ENCODE measurements around the gene SLC35F4. TPM values are rescaled to one million over a fixed set of nuclear protein-coding genes. Genes with fewer than 3 reads are reported as not detected.

SLC35F4 gene
- total and polyA plus RNA-seq, 2 experiments from 2014 or later = 0.10 TPM; not detected in 1

DNA sequence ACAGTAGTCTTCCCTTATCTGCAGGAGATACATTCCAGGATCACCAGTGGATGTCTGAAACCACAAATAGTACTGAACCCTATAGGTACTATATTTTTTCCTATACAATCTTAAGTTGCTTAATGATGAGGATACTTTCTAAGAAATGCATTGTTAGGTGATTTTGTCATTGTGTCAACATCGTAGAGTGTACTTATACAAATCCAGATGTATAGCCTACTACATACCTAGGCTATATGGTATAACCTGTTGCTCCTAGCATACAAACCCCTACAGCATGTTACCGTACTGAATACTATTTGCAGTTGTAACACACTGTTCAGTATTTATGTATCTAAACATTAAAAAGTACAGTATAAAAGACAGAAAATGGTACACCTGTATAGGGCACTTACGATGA lies 165.9 kb downstream of the SLC35F4 start:
- H3K9me3 ChIP-seq (ENCODE audit: low read depth) = no peaks in the 10 kb centered on the region
- no peak overlapping the region for H3K27ac ChIP-seq
- H3K4me3 ChIP-seq = no peak overlapping the region
- H3K36me3 ChIP-seq = no peaks in the 10 kb centered on the region
- TF ChIP-seq, protein P1, sequence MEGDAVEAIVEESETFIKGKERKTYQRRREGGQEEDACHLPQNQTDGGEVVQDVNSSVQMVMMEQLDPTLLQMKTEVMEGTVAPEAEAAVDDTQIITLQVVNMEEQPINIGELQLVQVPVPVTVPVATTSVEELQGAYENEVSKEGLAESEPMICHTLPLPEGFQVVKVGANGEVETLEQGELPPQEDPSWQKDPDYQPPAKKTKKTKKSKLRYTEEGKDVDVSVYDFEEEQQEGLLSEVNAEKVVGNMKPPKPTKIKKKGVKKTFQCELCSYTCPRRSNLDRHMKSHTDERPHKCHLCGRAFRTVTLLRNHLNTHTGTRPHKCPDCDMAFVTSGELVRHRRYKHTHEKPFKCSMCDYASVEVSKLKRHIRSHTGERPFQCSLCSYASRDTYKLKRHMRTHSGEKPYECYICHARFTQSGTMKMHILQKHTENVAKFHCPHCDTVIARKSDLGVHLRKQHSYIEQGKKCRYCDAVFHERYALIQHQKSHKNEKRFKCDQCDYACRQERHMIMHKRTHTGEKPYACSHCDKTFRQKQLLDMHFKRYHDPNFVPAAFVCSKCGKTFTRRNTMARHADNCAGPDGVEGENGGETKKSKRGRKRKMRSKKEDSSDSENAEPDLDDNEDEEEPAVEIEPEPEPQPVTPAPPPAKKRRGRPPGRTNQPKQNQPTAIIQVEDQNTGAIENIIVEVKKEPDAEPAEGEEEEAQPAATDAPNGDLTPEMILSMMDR (IDR thresholded peaks at IDR 0.05; ENCODE audit: low read depth, low read length) = no peak
- H3K27me3 ChIP-seq = no peaks in the 10 kb centered on the region
- H3K4me1 ChIP-seq (ENCODE audit: low read depth) = no peaks in the 10 kb centered on the region
- DNase-seq (ENCODE audit: low read depth in 1 of 2, low spot score in 1 of 2) = no peak

DNA sequence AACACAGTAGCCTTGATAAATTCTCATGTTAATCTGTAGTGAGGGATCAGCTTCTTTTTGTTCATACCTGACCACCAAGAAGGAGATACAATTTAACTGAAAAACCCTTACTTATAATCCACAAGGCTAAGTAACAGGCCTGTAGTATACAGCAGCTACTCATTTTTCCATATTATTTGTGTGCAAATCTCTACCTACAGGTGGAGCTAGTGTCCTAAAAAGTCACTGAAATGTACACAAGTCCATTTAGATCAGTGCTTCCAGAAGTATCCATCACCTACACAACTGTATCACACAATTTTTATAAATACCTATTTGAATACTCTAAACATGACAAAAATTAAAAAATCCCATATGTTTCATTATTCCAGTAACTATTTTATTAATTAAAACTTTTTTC lies 173.2 kb downstream of the SLC35F4 start:
- H3K27ac ChIP-seq = no peak overlapping the region
- TF ChIP-seq, protein P1 (IDR thresholded peaks at IDR 0.05; ENCODE audit: low read depth, low read length) = peak; percentile 72
- peak; percentile 4 to 83 for DNase-seq (ENCODE audit: low read depth in 1 of 2, low spot score in 1 of 2)

DNA sequence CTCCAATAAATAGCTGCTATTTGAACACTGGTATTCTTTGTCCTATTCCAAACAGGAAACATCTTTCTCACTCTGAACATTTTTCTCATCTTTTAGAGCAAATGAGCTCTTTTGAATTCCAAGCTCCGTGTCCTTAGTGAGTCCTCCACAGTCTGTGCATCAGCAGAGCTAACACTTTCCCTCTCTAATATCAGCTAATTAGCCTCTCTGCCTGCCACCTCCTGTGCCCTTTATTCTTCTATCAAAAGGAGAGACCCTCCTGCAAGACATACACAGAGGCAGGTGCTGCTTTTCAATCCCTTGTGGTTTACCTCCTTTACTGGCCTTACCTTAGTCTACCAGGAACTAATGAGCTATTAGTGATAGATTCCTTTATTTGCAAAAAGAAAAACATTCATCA lies 178.5 kb downstream of the SLC35F4 start:
- Histone ChIP-seq H3K9me3 (ENCODE audit: low read depth) (no peaks in the 10 kb centered on the region), H3K4me1 (ENCODE audit: low read depth) (no peaks in the 10 kb centered on the region), H3K27ac (no peak overlapping the region), H3K4me3 (no peak overlapping the region), H3K36me3 (no peaks in the 10 kb centered on the region), H3K27me3 (no peaks in the 10 kb centered on the region)
- no peak for DNase-seq (ENCODE audit: low read depth in 1 of 2, low spot score in 1 of 2)
- TF ChIP-seq, protein P1 (IDR thresholded peaks at IDR 0.05; ENCODE audit: low read depth, low read length) = no peak

More for the DNA sequence above, 173.2 kb downstream of the SLC35F4 start:
- no peaks in the 10 kb centered on the region for H3K36me3 ChIP-seq
- no peaks in the 10 kb centered on the region for H3K9me3 ChIP-seq (ENCODE audit: low read depth)
- no peaks in the 10 kb centered on the region for H3K27me3 ChIP-seq
- H3K4me3 ChIP-seq = no peak overlapping the region
- no peaks in the 10 kb centered on the region for H3K4me1 ChIP-seq (ENCODE audit: low read depth)

DNA sequence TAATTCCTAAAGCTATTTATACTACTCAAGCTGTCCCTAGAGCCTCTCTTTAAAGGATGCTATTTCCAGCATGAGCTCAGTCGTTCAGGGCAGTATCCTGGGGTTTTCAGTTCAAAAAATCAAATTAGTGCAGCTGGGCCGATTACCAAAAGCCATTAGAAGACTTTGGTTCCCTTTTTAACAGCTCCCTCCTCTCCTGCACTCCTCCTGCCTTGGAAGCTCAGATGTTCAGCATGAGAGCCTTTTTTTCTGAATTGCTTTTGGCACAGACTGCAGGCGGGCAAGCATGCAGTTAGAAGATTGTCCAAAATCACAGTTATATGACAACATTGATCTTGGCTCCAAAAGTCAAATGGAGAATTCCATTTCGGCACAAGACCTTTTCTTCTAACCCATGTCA lies 179.6 kb downstream of the SLC35F4 start:
- Histone ChIP-seq H3K36me3 (no peaks in the 10 kb centered on the region), H3K27ac (no peak overlapping the region), H3K4me3 (no peak overlapping the region), H3K4me1 (ENCODE audit: low read depth) (no peaks in the 10 kb centered on the region), H3K27me3 (no peaks in the 10 kb centered on the region), H3K9me3 (ENCODE audit: low read depth) (no peaks in the 10 kb centered on the region)
- DNase-seq (ENCODE audit: low read depth in 1 of 2, low spot score in 1 of 2) = no peak
- TF ChIP-seq, protein P1 (IDR thresholded peaks at IDR 0.05; ENCODE audit: low read depth, low read length) = no peak

DNA sequence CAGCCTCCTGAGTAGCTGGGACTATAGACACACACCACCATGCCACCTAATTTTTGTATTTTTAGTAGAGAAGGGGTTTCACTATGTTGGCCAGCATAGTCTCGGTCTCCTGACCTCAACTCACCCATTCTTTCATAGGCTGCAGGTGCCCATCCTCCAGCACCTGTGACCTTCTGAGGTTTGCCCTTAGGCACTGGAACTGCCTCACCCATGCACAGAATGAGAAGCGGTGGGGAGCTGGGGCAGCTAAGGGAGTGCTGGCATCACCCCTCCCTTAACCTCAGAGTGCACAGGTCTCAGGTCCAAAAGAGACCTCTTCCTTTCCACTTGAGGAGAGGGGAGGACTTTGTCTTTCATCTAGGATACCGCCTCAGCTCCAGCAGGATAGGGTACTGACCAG lies 194.9 kb downstream of the SLC35F4 start:
- H3K36me3 ChIP-seq = no peaks in the 10 kb centered on the region
- H3K4me3 ChIP-seq = no peak overlapping the region

More for the DNA sequence above, 194.9 kb downstream of the SLC35F4 start:
- Histone ChIP-seq H3K4me1 (ENCODE audit: low read depth) (no peaks in the 10 kb centered on the region), H3K27ac (no peak overlapping the region), H3K9me3 (ENCODE audit: low read depth) (no peaks in the 10 kb centered on the region), H3K27me3 (no peaks in the 10 kb centered on the region)
- TF ChIP-seq, protein P1 (IDR thresholded peaks at IDR 0.05; ENCODE audit: low read depth, low read length) = no peak
- no peak for DNase-seq (ENCODE audit: low read depth in 1 of 2, low spot score in 1 of 2)
